Right cardiac atrium (tissue), 5 donors: ENCODE results near the gene ZNF24. TPM values are rescaled to one million over a fixed set of nuclear protein-coding genes. Genes with fewer than 3 reads are reported as not detected.
A peak's percentile ranks its signal among the peaks of the same experiment; 100 is the strongest.

Experiments used
- ATAC-seq, 2 donors: fragments of 200-7000 bp; cut with Tn5 transposase; one replicate each; pipeline versions ENCODE4 v1.8.0 to v1.9.1; 2020; ENCODE audit warnings: moderate library complexity in 2 of 2, mild to moderate bottlenecking in 1 of 2
- DNase-seq, 3 donors: peaks; one replicate each; pipeline ENCODE4 v3.0.0-alpha.2; 2020
- H3K27ac ChIP-seq: one replicate; pipeline ENCODE4 v1.5.1; 2013; ENCODE audit warnings: mild to moderate bottlenecking, low read length, control low read depth, moderate library complexity
- H3K27me3 ChIP-seq: one replicate; pipeline ENCODE4 v1.6.1; 2013; ENCODE audit not compliant: control insufficient read depth, insufficient read depth
- H3K4me1 ChIP-seq: one replicate; pipeline ENCODE4 v1.6.1; 2013; ENCODE audit warnings: low read length; ENCODE audit not compliant: control insufficient read depth, insufficient read depth
- H3K4me3 ChIP-seq: one replicate; pipeline ENCODE4 v1.5.1; 2013; ENCODE audit warnings: low read length, control low read depth
- H3K9me3 ChIP-seq: one replicate; pipeline ENCODE4 v1.6.1; 2013; ENCODE audit warnings: low read length; ENCODE audit not compliant: control insufficient read depth
- WGBS: extraction: QIAGEN DNeasy Blood & Tissue Kit; methylation state at CpG from one replicate; pipeline ENCODE4 v1.1.7; 2013; 5-methylcytosine and 5-hydroxymethylcytosine counted together
- intact Hi-C, 4 donors: fragments of 100-400 bp; cut with DNase I; formaldehyde crosslinking; loops; one replicate each; pipeline versions ENCODE4 v1.11.0 to v1.14.0; 2022 to 2023
- long read RNA-seq, 4 donors: library from polyadenylated mRNA; unstranded; transcript quantifications; one replicate each; pipeline ENCODE4 v2.0.0, GENCODE V29; 2020 to 2021
- polyA plus RNA-seq: library from polyadenylated mRNA; stranded (reverse); fragments of 200-250 nt; gene quantifications from one replicate; pipeline ENCODE4 v1.2.3, GENCODE V29; 2013
- total RNA-seq, 4 donors: library from RNA; stranded (reverse); fragmentation: NEBNext Ultra II Directional; extraction: Animal tissue kit (Norgen Biotek cat#: 25700); gene quantifications; one replicate each; pipeline ENCODE4 v1.2.1, GENCODE V29; 2021
- donor health status: healthy with polysubstance abuse.
- donor health status: DM: no; HTN: yes; CAD: no.
- donor health status: DM: no; HTN: no; CAD: no.
- donor health status: DM: no; HTN: yes; CAD: no; lungs with severe emphysema.
- donor health status: DM: yes; HTN: yes; CAD: no.

The ZNF24 gene
- total RNA-seq (10 to 100 TPM; 47.3 to 56.5 (median 51.8) TPM), polyA plus RNA-seq (15.4 TPM)
- long read RNA-seq, donor 1, full-length matches to known transcripts: 69 of 85 reads
- long read RNA-seq, donor 1, partial matches to known transcripts: 3 of 85 reads
- long read RNA-seq, donor 1, other reads (novel, unspliced or antisense): 13 of 85 reads
- long read RNA-seq, donor 2, full-length matches to known transcripts: 21 of 28 reads
- long read RNA-seq, donor 2, partial matches to known transcripts: 1 of 28 reads
- long read RNA-seq, donor 2, other reads (novel, unspliced or antisense): 6 of 28 reads
- long read RNA-seq, donor 3, full-length matches to known transcripts: 130 of 148 reads
- long read RNA-seq, donor 3, partial matches to known transcripts: 14 of 148 reads
- long read RNA-seq, donor 3, other reads (novel, unspliced or antisense): 4 of 148 reads
- long read RNA-seq, donor 4, full-length matches to known transcripts: 23 of 28 reads
- long read RNA-seq, donor 4, partial matches to known transcripts: 2 of 28 reads
- long read RNA-seq, donor 4, other reads (novel, unspliced or antisense): 3 of 28 reads

GRCh38 chr18:35343936-35344735, at the start of gene ZNF24:
ZNF24 (minus strand) TSS chr18:35344420; CDS start chr18:35340650, 3,770 bp downstream.
- intact Hi-C loops: loop anchor here in 2 of 4 donors (5.0 to 10.0 kb wide), 3 partner anchors 102 to 339 kb away; partner anchors contain the start of gene ZNF397 (in 1 of the 2)
- Histone ChIP-seq H3K27me3 (no peaks in the 10 kb centered on the region), H3K27ac (peak within 1 kb of the TSS; percentile 100), H3K4me3 (peak within 1 kb of the TSS; percentile 92), H3K4me1 (no peaks in the 10 kb centered on the region), H3K9me3 (no peaks in the 10 kb centered on the region)
- WGBS: under 1% methylated on average over 64 of the region's 64 CpGs
- ATAC-seq (peak; percentile 99), DNase-seq (peak; percentile 97 to 99 (median 99))

- H3K27ac ChIP-seq: no peak overlapping the region
- intact Hi-C loops: loop anchor here in 1 of 4 donors (10.0 kb wide), 1 partner anchor 561 kb away; no protein-coding TSS in a partner anchor
- no peaks in the 10 kb centered on the region for H3K4me1 ChIP-seq
- H3K27me3 ChIP-seq: no peaks in the 10 kb centered on the region
- no peak for ATAC-seq
- no peaks in the 10 kb centered on the region for H3K9me3 ChIP-seq
- H3K4me3 ChIP-seq: no peak overlapping the region
- DNase-seq: no peak
These were observed 49.5 kb upstream of the ZNF24 start for GRCh38 chr18:35393716-35394115.

- Histone ChIP-seq H3K4me3 (no peak overlapping the region), H3K4me1 (no peaks in the 10 kb centered on the region), H3K27ac (no peak overlapping the region), H3K27me3 (no peaks in the 10 kb centered on the region), H3K9me3 (no peaks in the 10 kb centered on the region)
- DNase-seq: no peak
- ATAC-seq: no peak
- intact Hi-C loops: loop anchor here in 1 of 4 donors (10.0 kb wide), 1 partner anchor 562 kb away; no protein-coding TSS in a partner anchor
These were observed 48.2 kb upstream of the ZNF24 start for GRCh38 chr18:35392375-35392774.

GRCh38 chr18:35390951-35391700, 46.9 kb upstream of the ZNF24 start:
- Histone ChIP-seq H3K27ac (no peak overlapping the region), H3K9me3 (no peaks in the 10 kb centered on the region), H3K27me3 (no peaks in the 10 kb centered on the region), H3K4me3 (no peak overlapping the region), H3K4me1 (no peaks in the 10 kb centered on the region)
- ATAC-seq (no peak), DNase-seq (no peak)
- intact Hi-C loops: loop anchor here in 1 of 4 donors (10.0 kb wide), 1 partner anchor 564 kb away; no protein-coding TSS in a partner anchor
- 23% methylated on average over 3 of the region's 3 CpGs for WGBS

GRCh38 chr18:35389095-35389618, 44.9 kb upstream of the ZNF24 start:
- ATAC-seq (peak; percentile 88 to 90), DNase-seq (peak in 1 of 3 donors; percentile 43)
- H3K27me3 ChIP-seq: no peaks in the 10 kb centered on the region
- H3K27ac ChIP-seq: no peak overlapping the region
- H3K9me3 ChIP-seq: no peaks in the 10 kb centered on the region
- H3K4me1 ChIP-seq: no peaks in the 10 kb centered on the region
- no peak overlapping the region for H3K4me3 ChIP-seq
- WGBS: 30% methylated on average over 5 of the region's 5 CpGs
- intact Hi-C loops: loop anchor here in 1 of 4 donors (10.0 kb wide), 2 partner anchors 306 to 346 kb away; no protein-coding TSS in a partner anchor

GRCh38 chr18:35387152-35387571, 42.9 kb upstream of the ZNF24 start:
- no peaks in the 10 kb centered on the region for H3K9me3 ChIP-seq
- H3K27ac ChIP-seq: no peak overlapping the region
- intact Hi-C loops: loop anchor here in 1 of 4 donors (10.0 kb wide), 2 partner anchors 308 to 348 kb away; no protein-coding TSS in a partner anchor
- H3K27me3 ChIP-seq: no peaks in the 10 kb centered on the region
- no peak for ATAC-seq
- DNase-seq: no peak
- 66% methylated on average over 3 of the region's 3 CpGs for WGBS
- no peaks in the 10 kb centered on the region for H3K4me1 ChIP-seq
- H3K4me3 ChIP-seq: no peak overlapping the region

GRCh38 chr18:35386600-35387100, 42.4 kb upstream of the ZNF24 start:
- H3K4me3 ChIP-seq: no peak overlapping the region
- ATAC-seq (peak; percentile 81 to 82), DNase-seq (peak; percentile 55 to 73 (median 64))
- no peak overlapping the region for H3K27ac ChIP-seq
- intact Hi-C loops: loop anchor here in 1 of 4 donors (10.0 kb wide), 2 partner anchors 308 to 348 kb away; no protein-coding TSS in a partner anchor
- H3K9me3 ChIP-seq: no peaks in the 10 kb centered on the region
- 26% methylated on average over 7 of the region's 7 CpGs for WGBS
- no peaks in the 10 kb centered on the region for H3K27me3 ChIP-seq
- H3K4me1 ChIP-seq: no peaks in the 10 kb centered on the region

- ATAC-seq (no peak), DNase-seq (no peak)
- WGBS: 81% methylated on average over 2 of the region's 2 CpGs
- Histone ChIP-seq H3K9me3 (no peaks in the 10 kb centered on the region), H3K4me3 (no peak overlapping the region), H3K27ac (no peak overlapping the region), H3K4me1 (no peaks in the 10 kb centered on the region), H3K27me3 (no peaks in the 10 kb centered on the region)
- intact Hi-C loops: loop anchor here in 1 of 4 donors (10.0 kb wide), 2 partner anchors 312 to 352 kb away; no protein-coding TSS in a partner anchor
These were observed 38.9 kb upstream of the ZNF24 start for GRCh38 chr18:35383136-35383535.

- ATAC-seq: no peak
- intact Hi-C loops: no loop called here
- H3K4me3 ChIP-seq: no peak overlapping the region
- no peak overlapping the region for H3K27ac ChIP-seq
- DNase-seq: no peak
- WGBS: 77% methylated on average over 2 of the region's 2 CpGs
- no peaks in the 10 kb centered on the region for H3K4me1 ChIP-seq
- H3K27me3 ChIP-seq: no peaks in the 10 kb centered on the region
- H3K9me3 ChIP-seq: no peaks in the 10 kb centered on the region
These were observed 35.2 kb upstream of the ZNF24 start for GRCh38 chr18:35379421-35379820.

GRCh38 chr18:35378574-35378896, 34.3 kb upstream of the ZNF24 start:
- intact Hi-C loops: no loop called here
- Histone ChIP-seq H3K27me3 (no peaks in the 10 kb centered on the region), H3K4me1 (no peaks in the 10 kb centered on the region), H3K27ac (no peak overlapping the region), H3K9me3 (no peaks in the 10 kb centered on the region), H3K4me3 (no peak overlapping the region)
- DNase-seq (no peak), ATAC-seq (no peak)
- WGBS: 48% methylated on average over 4 of the region's 4 CpGs
